GM19240 (cell line): Measurements from ENCODE around the gene RIMS4.

Source experiments
- DNase-seq: peaks from one replicate; pipeline ENCODE4 v3.0.0; 2011; ENCODE audit warnings: low spot score; ENCODE audit not compliant: insufficient read length

Gene RIMS4

GRCh38 chr20:44723391-44723790 lies 87.0 kb downstream of the RIMS4 start:
- DNase-seq: no peak

- no peak for DNase-seq
Measured at GRCh38 chr20:44722990-44723389, 87.4 kb downstream of the RIMS4 start.

DNA sequence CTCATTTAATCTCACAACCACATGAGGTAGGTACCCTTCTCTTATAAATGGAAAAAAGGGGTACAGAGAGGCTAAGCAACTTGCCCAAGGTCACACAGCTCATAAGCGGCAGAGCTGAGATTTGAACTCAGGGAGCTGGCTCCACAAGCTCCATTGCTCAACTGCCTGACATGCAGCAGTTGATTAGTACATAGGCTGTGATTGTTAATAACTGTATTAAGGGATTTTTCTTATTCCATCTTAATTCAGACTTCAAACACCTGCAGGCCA lies 88.6 kb downstream of the RIMS4 start:
- DNase-seq: no peak

- no peak for DNase-seq
Measured at GRCh38 chr20:44720997-44721784, 89.2 kb downstream of the RIMS4 start.

DNA sequence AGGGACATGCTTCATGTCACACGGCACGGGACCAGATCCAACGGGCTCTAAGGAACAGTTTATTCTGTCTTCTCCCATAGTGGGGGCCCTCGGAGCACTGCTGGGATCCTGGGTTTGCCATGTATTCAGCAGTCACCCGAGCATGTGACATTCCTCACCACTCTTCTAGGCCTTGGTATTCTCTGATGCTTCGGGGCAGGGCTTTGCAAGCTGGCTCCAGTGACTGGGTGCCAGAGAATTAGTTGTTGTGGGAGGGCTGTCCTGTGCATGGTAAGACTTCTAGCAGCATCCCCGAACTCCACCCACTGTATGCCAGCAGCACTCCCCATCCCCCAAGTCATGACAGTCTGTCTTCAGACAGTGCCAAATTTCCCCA lies 89.7 kb downstream of the RIMS4 start:
- DNase-seq: no peak

GRCh38 chr20:44719841-44720240 lies 90.5 kb downstream of the RIMS4 start:
- no peak for DNase-seq

- DNase-seq: no peak
Measured at GRCh38 chr20:44717986-44718385, 92.4 kb downstream of the RIMS4 start.

DNA sequence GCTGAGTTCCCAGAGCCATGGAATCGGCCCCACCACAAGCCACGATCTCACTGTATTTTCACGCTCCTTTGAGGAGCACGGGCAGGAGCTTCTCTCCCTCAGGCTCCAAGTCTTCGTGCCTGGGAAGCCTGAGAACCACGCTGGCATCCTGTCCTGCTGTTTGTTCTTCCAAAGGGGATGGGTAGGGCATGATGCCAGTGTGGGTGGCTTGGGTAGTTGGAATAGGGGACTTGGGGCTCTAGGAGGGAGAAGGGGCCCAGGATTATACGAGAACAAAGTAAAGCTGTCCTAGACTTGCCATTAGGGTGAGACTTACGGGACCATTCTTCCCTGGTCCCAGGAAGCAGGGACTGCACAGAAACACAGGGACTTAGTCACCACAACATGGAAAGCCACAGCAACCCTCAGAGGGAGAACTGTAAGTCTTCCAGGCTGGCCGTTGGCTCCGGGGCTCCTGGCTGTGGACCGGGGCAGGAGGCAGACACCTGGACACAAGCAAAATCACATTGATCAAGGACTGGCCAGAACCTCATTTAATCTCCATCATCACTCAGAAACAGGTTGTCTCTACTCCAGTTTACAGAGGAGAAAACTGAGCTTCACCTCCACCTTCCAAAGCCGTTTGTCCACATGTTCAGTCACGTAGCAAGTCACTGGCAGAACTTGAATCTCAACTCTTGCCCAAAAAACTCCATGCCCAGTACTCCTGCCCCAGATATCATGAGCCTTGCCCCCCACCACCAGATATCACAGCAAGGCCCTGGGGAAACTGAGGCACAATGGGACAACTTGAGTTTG lies 93.8 kb downstream of the RIMS4 start:
- no peak for DNase-seq

DNA sequence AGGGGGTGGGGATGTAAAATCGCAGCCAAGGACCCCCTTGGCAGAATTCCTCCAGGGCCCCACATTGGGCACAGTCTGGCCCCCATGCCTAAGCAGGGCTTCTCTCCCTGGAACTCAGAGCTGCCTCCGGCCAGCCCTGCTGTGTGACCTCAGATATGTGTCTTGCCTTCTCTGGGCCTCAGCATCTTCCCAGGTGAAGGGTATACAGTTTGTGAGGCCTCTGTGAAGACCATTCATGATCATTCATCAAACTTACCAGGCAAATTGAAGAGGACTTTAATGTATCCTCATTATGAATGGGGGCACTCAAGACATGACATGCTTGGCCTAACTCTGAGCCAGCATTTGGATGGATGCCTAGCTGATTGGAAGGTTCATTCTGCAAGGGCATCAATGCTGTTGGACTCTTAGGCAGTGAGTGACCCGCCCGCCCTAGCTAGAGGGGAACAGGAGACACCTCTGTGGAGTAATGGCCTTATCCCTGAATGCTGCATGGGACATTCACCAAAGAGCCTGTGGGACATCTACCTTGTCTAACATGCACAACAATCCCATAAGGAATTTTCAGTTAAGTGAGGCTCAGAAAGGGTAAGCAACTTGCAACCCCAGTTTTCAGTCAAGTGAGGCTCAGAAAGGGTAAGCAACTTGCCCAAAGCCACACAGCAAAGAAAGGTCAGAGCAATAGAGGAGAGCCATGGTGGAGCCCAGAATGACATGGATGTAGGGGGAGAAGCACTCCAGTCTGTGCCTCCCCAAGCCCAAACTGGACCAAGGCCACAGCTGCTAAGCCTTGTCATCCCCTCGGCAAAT lies 94.6 kb downstream of the RIMS4 start:
- no peak for DNase-seq

DNA sequence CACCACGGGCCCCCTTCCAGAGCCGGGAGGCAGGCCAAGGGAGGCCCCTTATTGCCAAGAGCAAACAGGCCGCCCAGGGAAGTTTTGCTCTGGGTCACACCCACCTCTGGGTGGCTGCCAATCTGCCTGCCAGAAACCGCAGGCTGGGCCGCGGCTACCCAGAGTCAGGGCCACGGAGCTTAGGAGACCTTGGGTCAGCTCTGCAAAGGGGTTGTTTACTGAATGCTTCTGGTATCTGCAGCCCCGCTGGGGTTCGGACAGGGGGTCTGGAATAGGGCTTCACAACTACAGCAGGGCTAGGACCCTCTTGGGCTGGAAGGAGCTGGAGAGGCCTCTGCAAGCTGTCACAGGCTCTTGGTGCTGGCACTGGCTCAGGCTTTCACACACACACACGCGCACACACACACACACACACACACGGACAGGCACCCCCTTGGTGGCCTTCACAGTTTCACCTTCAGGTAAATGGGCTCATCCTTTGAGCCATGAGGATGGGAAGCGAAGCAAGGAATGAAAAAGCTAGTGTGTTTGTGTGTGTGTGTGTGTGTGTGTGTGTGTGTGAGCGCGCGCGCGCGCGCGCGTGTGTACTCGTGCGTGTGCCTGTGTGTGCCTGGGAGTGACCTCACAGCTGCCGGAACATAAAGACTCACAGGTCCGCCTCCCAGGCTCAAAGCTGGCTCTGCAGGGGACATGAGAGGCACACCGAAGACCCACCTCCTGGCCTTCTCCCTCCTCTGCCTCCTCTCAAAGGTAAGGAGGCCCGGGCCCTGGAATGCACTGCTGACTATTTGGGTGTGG lies 95.4 kb downstream of the RIMS4 start, which contains the start of gene CCN5:
CCN5 (plus strand) TSS at position 669 of the 798 bp plus-strand sequence; CDS start at position 691, 22 bp downstream.
- no peak for DNase-seq

GRCh38 chr20:44714102-44714700 lies 96.1 kb downstream of the RIMS4 start:
- DNase-seq: no peak

DNA sequence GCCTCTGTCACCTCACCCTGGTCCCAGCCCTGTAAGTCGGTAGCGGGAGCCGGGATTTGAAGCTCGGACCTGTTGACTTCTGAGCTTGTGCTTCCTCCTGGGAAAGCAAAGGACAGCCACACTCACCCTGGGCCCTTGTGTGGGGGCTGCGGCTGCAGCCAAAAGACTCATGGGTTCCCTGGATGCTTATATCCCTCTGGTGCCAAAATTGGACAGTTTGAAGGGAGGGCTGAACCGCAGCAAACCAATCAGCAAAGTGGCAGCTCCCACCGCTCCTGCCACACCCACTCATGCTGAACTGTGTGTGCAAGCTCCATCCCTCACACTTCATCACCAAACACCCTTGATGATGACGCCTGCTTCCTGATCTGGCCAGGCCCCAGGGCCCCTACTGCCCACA lies 99.1 kb downstream of the RIMS4 start:
- DNase-seq: no peak

- no peak for DNase-seq
Measured at GRCh38 chr20:44709797-44710196, 100.5 kb downstream of the RIMS4 start.

- no peak for DNase-seq
Measured at GRCh38 chr20:44709380-44709779, 101.0 kb downstream of the RIMS4 start.

- no peak for DNase-seq
Measured at GRCh38 chr20:44707018-44707579, 103.2 kb downstream of the RIMS4 start.

GRCh38 chr20:44706301-44707017 lies 103.9 kb downstream of the RIMS4 start:
- no peak for DNase-seq

- no peak for DNase-seq
Measured at GRCh38 chr20:44705364-44706094, 104.8 kb downstream of the RIMS4 start.

DNA sequence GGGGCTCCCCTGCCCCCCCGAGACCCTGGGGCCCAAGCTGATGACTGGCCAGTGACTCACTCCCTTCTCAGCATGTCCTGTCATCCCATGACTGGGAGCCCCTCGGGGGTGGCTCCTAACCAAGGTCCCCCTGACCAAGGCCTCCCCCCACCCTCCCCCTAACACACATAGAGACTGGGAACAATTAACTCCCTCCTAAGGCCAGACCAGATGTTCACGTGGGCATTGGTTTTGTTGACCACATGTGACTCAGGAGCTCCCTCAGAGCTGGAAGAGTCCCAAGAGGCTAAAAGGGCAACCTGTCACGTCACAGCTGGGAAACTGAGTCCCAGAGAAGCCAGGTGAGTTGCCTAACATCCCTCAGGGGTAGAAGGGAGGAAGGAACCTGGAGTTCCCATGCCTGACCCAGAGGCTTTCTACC lies 105.8 kb downstream of the RIMS4 start:
- DNase-seq: no peak

- no peak for DNase-seq
Measured at GRCh38 chr20:44703956-44704488, 106.3 kb downstream of the RIMS4 start.
